ENCODE measurements around the gene ELK4. TPM values are rescaled to one million over a fixed set of nuclear protein-coding genes. Genes with fewer than 3 reads are reported as not detected.

Gene ELK4
- total RNA-seq, result 20.5 and 24.7 TPM in 2 replicates

GRCh38 chr1:205631768-205632668 lies at the start of gene ELK4:
TSS of gene ELK4 (minus strand) at chr1:205632011. CDS start at chr1:205623882, 8,129 bp downstream.

GRCh38 chr1:205680073-205680851 lies 48.5 kb upstream of the ELK4 start, which contains the start of gene SLC45A3:
TSS of gene SLC45A3 (minus strand) at chr1:205680509. CDS start at chr1:205664656, 15,853 bp downstream.

Other genes with a start within 250 kb of the ELK4 start
- gene LEMD1, start 210.0 kb downstream of the ELK4 start, total RNA-seq, result 0.28 TPM in 1 of 2 replicates, not detected in the other
- gene BLACAT1, start 176.0 kb downstream of the ELK4 start, total RNA-seq, result under 0.01 TPM in 1 of 2 replicates, not detected in the other
- gene CDK18, start 127.3 kb downstream of the ELK4 start, total RNA-seq, result 0.09 and 0.94 TPM in 2 replicates
- gene SLC45A3, start 48.5 kb upstream of the ELK4 start, total RNA-seq, result 6.7 and 8.5 TPM in 2 replicates
- 86.6 and 119 TPM in 2 replicates for gene NUCKS1, start 118.2 kb upstream of the ELK4 start, total RNA-seq
- gene RAB29, start 143.5 kb upstream of the ELK4 start, total RNA-seq, result 17.6 and 19.7 TPM in 2 replicates
- gene SLC41A1, start 181.2 kb upstream of the ELK4 start, total RNA-seq, result 7.1 and 15.3 TPM in 2 replicates
- not detected in 2 replicates for gene PM20D1, start 218.1 kb upstream of the ELK4 start, total RNA-seq

Data from endothelial cell of coronary artery (primary cell).